Measurements from ENCODE around the gene LDLRAD1.

DNA sequence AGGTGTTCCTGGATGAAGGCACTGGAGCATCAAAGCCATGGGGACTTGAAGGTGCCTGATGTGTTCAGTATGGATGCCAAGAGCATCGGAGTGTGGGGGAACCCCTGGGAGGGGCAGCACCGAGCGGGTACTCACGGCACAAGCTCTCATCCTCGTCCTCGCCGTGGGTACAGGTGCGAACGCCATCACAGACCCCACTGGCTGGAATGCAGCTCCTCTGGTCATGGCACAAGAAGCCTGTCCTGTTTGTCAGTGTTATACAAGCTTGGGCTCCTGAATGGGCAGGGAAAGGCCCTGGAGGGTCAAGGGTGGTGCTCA is 6.0 kb downstream of the LDLRAD1 start:
- TF ChIP-seq, protein P1, sequence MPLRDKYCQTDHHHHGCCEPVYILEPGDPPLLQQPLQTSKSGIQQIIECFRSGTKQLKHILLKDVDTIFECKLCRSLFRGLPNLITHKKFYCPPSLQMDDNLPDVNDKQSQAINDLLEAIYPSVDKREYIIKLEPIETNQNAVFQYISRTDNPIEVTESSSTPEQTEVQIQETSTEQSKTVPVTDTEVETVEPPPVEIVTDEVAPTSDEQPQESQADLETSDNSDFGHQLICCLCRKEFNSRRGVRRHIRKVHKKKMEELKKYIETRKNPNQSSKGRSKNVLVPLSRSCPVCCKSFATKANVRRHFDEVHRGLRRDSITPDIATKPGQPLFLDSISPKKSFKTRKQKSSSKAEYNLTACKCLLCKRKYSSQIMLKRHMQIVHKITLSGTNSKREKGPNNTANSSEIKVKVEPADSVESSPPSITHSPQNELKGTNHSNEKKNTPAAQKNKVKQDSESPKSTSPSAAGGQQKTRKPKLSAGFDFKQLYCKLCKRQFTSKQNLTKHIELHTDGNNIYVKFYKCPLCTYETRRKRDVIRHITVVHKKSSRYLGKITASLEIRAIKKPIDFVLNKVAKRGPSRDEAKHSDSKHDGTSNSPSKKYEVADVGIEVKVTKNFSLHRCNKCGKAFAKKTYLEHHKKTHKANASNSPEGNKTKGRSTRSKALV (CRISPR knock-in tag; IDR thresholded peaks at IDR 0.05) = no peak
- TF ChIP-seq MBD4 (IDR thresholded peaks at IDR 0.05; ENCODE audit: borderline replicate concordance, low read length) = no peak
- TF ChIP-seq, protein P2, sequence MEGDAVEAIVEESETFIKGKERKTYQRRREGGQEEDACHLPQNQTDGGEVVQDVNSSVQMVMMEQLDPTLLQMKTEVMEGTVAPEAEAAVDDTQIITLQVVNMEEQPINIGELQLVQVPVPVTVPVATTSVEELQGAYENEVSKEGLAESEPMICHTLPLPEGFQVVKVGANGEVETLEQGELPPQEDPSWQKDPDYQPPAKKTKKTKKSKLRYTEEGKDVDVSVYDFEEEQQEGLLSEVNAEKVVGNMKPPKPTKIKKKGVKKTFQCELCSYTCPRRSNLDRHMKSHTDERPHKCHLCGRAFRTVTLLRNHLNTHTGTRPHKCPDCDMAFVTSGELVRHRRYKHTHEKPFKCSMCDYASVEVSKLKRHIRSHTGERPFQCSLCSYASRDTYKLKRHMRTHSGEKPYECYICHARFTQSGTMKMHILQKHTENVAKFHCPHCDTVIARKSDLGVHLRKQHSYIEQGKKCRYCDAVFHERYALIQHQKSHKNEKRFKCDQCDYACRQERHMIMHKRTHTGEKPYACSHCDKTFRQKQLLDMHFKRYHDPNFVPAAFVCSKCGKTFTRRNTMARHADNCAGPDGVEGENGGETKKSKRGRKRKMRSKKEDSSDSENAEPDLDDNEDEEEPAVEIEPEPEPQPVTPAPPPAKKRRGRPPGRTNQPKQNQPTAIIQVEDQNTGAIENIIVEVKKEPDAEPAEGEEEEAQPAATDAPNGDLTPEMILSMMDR (CRISPR knock-in tag; IDR thresholded peaks at IDR 0.05) = no peak
- TF ChIP-seq JARID2 (CRISPR knock-in tag; IDR thresholded peaks at IDR 0.05; ENCODE audit: insufficient replicate concordance) = no peak
- TF ChIP-seq FOSL1 (CRISPR knock-in tag; IDR thresholded peaks at IDR 0.05; ENCODE audit: borderline replicate concordance) = no peak

Measured in HepG2 (cell line).